Choroid plexus epithelial cell (primary cell): ENCODE data around the gene DUOX2.
"Not testable (repeated sequence)": the region's sequence is repeated elsewhere in the genome, so short reads cannot be mapped to it uniquely, and the experiment has no call there.

ENCODE experiments used
- DNase-seq: peaks from one replicate; pipeline ENCODE4 v3.0.0-alpha.2; 2010; ENCODE audit warnings: low read depth
- H3K4me3 ChIP-seq: 2 replicates; pipeline ENCODE4 v1.5.1; 2011; ENCODE audit warnings: low read depth, mild to moderate bottlenecking, control low read depth, low read length, moderate library complexity
- CTCF ChIP-seq: conservative IDR thresholded peaks from 2 replicates; pipeline ENCODE4 v1.5.1; 2011; ENCODE audit warnings: low read depth, mild to moderate bottlenecking, control low read depth, inconsistent platforms, low read length, moderate library complexity

Gene DUOX2

DNA sequence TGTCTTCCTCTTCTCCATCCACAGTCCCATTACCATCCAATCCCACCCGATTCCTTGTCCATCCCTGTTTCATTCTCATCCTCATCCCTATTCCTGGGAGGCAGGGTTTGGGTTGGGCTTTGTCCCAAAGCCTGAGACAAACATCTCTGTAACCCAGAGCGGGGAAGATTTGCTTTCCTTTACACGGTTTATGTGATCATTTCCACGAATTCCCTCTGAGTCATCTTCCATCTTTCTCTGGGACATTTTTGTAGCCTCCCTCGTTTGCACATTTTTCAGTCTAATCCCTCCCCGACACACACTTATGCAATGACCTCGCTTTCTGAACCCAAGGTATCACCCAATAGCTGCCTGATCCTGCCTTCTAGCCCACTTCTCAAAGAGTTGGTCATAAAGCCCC lies 22.8 kb downstream of the DUOX2 start:
- DNase-seq = peak; percentile 40
- no peak overlapping the region for H3K4me3 ChIP-seq
- TF ChIP-seq CTCF = no peak

- no peak for DNase-seq
- H3K4me3 ChIP-seq = no peak overlapping the region
- TF ChIP-seq CTCF = no peak
Observed at GRCh38 chr15:45089712-45090373, 24.1 kb downstream of the DUOX2 start.

- TF ChIP-seq CTCF = no peak
- no peak overlapping the region for H3K4me3 ChIP-seq
- no peak for DNase-seq
Observed at GRCh38 chr15:45088801-45089711, 24.9 kb downstream of the DUOX2 start.

GRCh38 chr15:45087513-45087912 lies 26.5 kb downstream of the DUOX2 start:
- no peak for DNase-seq
- no peak for TF ChIP-seq CTCF

GRCh38 chr15:45084163-45084562 lies 29.8 kb downstream of the DUOX2 start:
- no peak for DNase-seq
- TF ChIP-seq CTCF = no peak
- no peak overlapping the region for H3K4me3 ChIP-seq

More at GRCh38 chr15:45087513-45087912, 26.5 kb downstream of the DUOX2 start:
- no peak overlapping the region for H3K4me3 ChIP-seq

DNA sequence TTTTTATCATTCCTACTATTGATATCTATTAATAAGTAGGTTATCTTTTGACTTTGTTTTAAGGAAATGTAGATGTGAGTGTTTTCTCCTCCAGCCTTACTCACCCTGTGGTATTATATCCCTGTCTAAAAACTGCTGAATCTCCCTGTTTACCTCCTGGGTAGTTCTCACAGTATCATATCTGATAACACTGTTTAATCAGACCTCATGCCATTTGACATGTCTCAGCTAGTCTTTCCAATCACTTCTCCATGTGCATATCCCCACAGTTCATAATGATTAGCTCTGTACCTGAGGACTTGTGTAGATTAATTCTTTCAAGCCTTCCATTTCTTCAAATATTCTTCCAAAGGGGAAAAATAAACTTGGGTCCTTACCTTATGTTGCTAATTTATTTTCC lies 30.7 kb downstream of the DUOX2 start:
- H3K4me3 ChIP-seq = no peak overlapping the region
- no peak for DNase-seq
- no peak for TF ChIP-seq CTCF

- not testable (repeated sequence) for H3K4me3 ChIP-seq, DNase-seq
Observed at GRCh38 chr15:45082412-45082811, 31.6 kb downstream of the DUOX2 start.

- DNase-seq, H3K4me3 ChIP-seq: not testable (repeated sequence)
Observed at GRCh38 chr15:45080593-45080992, 33.4 kb downstream of the DUOX2 start.

DNA sequence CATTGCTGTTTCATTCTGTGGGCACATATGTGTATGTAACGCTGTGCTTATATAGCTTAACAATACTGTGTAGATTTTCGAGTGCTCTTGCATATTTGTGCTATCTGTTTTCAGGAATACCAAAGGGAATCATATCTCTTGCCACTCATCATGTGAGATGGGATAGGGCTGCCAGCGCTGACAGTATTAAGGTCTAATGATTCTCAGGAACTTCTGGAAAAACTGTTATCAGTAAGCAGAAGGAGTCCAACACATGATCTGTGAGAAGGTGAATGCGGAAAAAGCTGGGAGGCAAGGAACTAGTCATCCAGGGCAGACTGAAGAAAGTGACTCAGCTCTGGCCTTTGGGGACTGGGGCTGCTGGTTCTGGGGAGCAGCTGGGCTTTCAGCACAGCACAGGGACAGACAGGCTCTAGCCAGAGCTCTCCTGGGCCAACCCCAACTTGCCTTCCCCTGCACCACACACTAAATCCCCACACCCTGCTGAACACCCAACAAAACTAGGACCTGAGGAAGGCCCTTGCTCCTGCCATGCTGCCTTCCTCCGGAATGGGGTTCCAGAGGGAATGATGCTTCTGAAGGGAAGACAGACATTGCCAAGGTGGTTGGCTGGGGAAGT lies 34.2 kb downstream of the DUOX2 start:
- H3K4me3 ChIP-seq, DNase-seq: not testable (repeated sequence)

DNA sequence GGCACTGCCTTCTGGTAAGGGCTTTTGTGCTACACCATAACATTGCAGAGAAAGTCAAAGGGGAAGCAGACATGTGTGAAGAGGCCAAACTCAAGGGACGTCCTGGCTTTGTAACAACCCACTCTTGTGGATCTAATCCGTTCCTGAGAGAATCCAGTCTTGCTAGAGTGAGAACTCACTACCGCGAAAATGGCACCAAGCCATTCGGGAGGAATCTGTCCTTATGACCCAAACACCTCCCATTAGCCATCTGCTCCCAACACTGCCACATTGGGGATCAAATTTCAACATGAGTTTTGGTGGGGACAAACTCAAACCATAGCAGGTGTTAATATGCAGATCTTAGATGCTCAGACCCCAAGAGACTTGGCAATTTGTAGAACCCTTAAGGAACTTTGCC lies 34.8 kb downstream of the DUOX2 start:
- not testable (repeated sequence) for DNase-seq, H3K4me3 ChIP-seq

DNA sequence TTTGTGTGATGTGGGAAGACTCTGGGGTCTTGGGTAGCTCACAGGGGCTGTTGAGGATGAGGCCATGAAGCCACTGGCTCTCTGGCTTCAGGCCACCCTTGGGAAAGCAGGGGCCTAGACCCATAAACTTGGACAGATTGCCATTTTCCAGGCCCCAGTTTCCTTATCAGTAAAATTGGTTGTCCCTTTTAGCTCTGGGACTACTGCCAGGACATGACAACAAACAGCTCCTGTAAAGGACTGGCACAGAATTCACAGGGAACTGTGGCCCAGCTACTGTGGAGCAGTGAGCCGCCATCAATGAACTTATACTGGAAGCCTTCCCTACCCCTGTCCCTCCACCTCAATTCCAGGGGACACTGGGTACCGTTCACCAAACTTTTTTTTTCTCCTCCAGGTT lies 36.6 kb downstream of the DUOX2 start:
- DNase-seq, H3K4me3 ChIP-seq: not testable (repeated sequence)
